ENCODE results near the gene PRRC2B. TPM values are rescaled to one million over a fixed set of nuclear protein-coding genes. Genes with fewer than 3 reads are reported as not detected.

PRRC2B gene
- total RNA-seq, 3 donors from 2014 or later, result 89.7 to 102 (median 92.2) TPM

- H3K36me3 Mint-ChIP-seq (ENCODE audit: insufficient read depth), result peaks cover 3% of the 10 kb centered on the region
- ATAC-seq, result no peak
- H3K27me3 Mint-ChIP-seq (ENCODE audit: low read depth), result no peaks in the 10 kb centered on the region
- DNase-seq, result no peak
- H3K4me1 Mint-ChIP-seq (ENCODE audit: low read depth), result peaks cover 74% of the 10 kb centered on the region
- H3K9me3 Mint-ChIP-seq, result no peaks in the 10 kb centered on the region
- H3K4me3 Mint-ChIP-seq, result peak overlapping the region; percentile 91
Observed at GRCh38 chr9:131397100-131397790, 3.4 kb downstream of the PRRC2B start.

- Mint-ChIP-seq H3K4me3 (peak overlapping the region; percentile 91), H3K36me3 (ENCODE audit: insufficient read depth) (peaks cover 3% of the 10 kb centered on the region), H3K9me3 (no peaks in the 10 kb centered on the region), H3K27me3 (ENCODE audit: low read depth) (no peaks in the 10 kb centered on the region), H3K4me1 (ENCODE audit: low read depth) (peaks cover 78% of the 10 kb centered on the region)
- ATAC-seq, result no peak
- DNase-seq, result peak; percentile 28
Observed at GRCh38 chr9:131398204-131398603, 4.3 kb downstream of the PRRC2B start.

GRCh38 chr9:131399972-131400371 is 6.1 kb downstream of the PRRC2B start:
- Mint-ChIP-seq H3K36me3 (ENCODE audit: insufficient read depth) (peaks cover 5% of the 10 kb centered on the region), H3K27me3 (ENCODE audit: low read depth) (no peaks in the 10 kb centered on the region), H3K9me3 (no peaks in the 10 kb centered on the region), H3K4me3 (no peak overlapping the region), H3K4me1 (ENCODE audit: low read depth) (peaks cover 87% of the 10 kb centered on the region)
- no peak for ATAC-seq
- DNase-seq, result no peak

- no peaks in the 10 kb centered on the region for H3K27me3 Mint-ChIP-seq (ENCODE audit: low read depth)
- DNase-seq, result no peak
- peaks cover 87% of the 10 kb centered on the region for H3K4me1 Mint-ChIP-seq (ENCODE audit: low read depth)
- peaks cover 5% of the 10 kb centered on the region for H3K36me3 Mint-ChIP-seq (ENCODE audit: insufficient read depth)
- H3K4me3 Mint-ChIP-seq, result no peak overlapping the region
- no peak for ATAC-seq
- H3K9me3 Mint-ChIP-seq, result no peaks in the 10 kb centered on the region
Observed at GRCh38 chr9:131400627-131401026, 6.7 kb downstream of the PRRC2B start.

GRCh38 chr9:131402073-131402472 is 8.2 kb downstream of the PRRC2B start:
- H3K4me1 Mint-ChIP-seq (ENCODE audit: low read depth), result peaks cover 88% of the 10 kb centered on the region
- H3K36me3 Mint-ChIP-seq (ENCODE audit: insufficient read depth), result peaks cover 3% of the 10 kb centered on the region
- no peaks in the 10 kb centered on the region for H3K9me3 Mint-ChIP-seq
- H3K27me3 Mint-ChIP-seq (ENCODE audit: low read depth), result no peaks in the 10 kb centered on the region
- ATAC-seq, result no peak
- no peak for DNase-seq
- H3K4me3 Mint-ChIP-seq, result no peak overlapping the region

- Mint-ChIP-seq H3K4me1 (ENCODE audit: low read depth) (peaks cover 88% of the 10 kb centered on the region), H3K36me3 (ENCODE audit: insufficient read depth) (peaks cover 3% of the 10 kb centered on the region), H3K9me3 (no peaks in the 10 kb centered on the region), H3K27me3 (ENCODE audit: low read depth) (no peaks in the 10 kb centered on the region), H3K4me3 (no peak overlapping the region)
- DNase-seq (no peak), ATAC-seq (no peak)
Observed at GRCh38 chr9:131402738-131403492, 9.0 kb downstream of the PRRC2B start.

GRCh38 chr9:131403493-131403773 is 9.5 kb downstream of the PRRC2B start:
- peaks cover 88% of the 10 kb centered on the region for H3K4me1 Mint-ChIP-seq (ENCODE audit: low read depth)
- ATAC-seq (no peak), DNase-seq (no peak)
- no peaks in the 10 kb centered on the region for H3K27me3 Mint-ChIP-seq (ENCODE audit: low read depth)
- H3K9me3 Mint-ChIP-seq, result no peaks in the 10 kb centered on the region
- H3K4me3 Mint-ChIP-seq, result no peak overlapping the region
- H3K36me3 Mint-ChIP-seq (ENCODE audit: insufficient read depth), result peaks cover 4% of the 10 kb centered on the region

GRCh38 chr9:131404581-131404980 is 10.7 kb downstream of the PRRC2B start:
- ATAC-seq, result no peak
- Mint-ChIP-seq H3K9me3 (no peaks in the 10 kb centered on the region), H3K4me1 (ENCODE audit: low read depth) (peaks cover 90% of the 10 kb centered on the region), H3K36me3 (ENCODE audit: insufficient read depth) (peaks cover 4% of the 10 kb centered on the region), H3K27me3 (ENCODE audit: low read depth) (no peaks in the 10 kb centered on the region), H3K4me3 (peak overlapping the region; percentile 37)
- DNase-seq, result no peak

- peak overlapping the region; percentile 37 for H3K4me3 Mint-ChIP-seq
- peaks cover 4% of the 10 kb centered on the region for H3K36me3 Mint-ChIP-seq (ENCODE audit: insufficient read depth)
- no peak for DNase-seq
- H3K9me3 Mint-ChIP-seq, result no peaks in the 10 kb centered on the region
- H3K27me3 Mint-ChIP-seq (ENCODE audit: low read depth), result no peaks in the 10 kb centered on the region
- no peak for ATAC-seq
- peaks cover 90% of the 10 kb centered on the region for H3K4me1 Mint-ChIP-seq (ENCODE audit: low read depth)
Observed at GRCh38 chr9:131404987-131405386, 11.1 kb downstream of the PRRC2B start.

GRCh38 chr9:131405428-131405827 is 11.5 kb downstream of the PRRC2B start:
- Mint-ChIP-seq H3K36me3 (ENCODE audit: insufficient read depth) (peaks cover 5% of the 10 kb centered on the region), H3K4me3 (peak overlapping the region; percentile 37), H3K27me3 (ENCODE audit: low read depth) (no peaks in the 10 kb centered on the region), H3K4me1 (ENCODE audit: low read depth) (peaks cover 92% of the 10 kb centered on the region), H3K9me3 (no peaks in the 10 kb centered on the region)
- no peak for ATAC-seq
- DNase-seq, result no peak

- Mint-ChIP-seq H3K27me3 (ENCODE audit: low read depth) (no peaks in the 10 kb centered on the region), H3K36me3 (ENCODE audit: insufficient read depth) (peaks cover 5% of the 10 kb centered on the region), H3K4me3 (peak overlapping the region; percentile 65), H3K9me3 (no peaks in the 10 kb centered on the region), H3K4me1 (ENCODE audit: low read depth) (peaks cover 90% of the 10 kb centered on the region)
- ATAC-seq, result no peak
- DNase-seq, result no peak
Observed at GRCh38 chr9:131405858-131406537, 12.1 kb downstream of the PRRC2B start.

GRCh38 chr9:131406563-131407436 is 12.9 kb downstream of the PRRC2B start:
- ATAC-seq, result peak; percentile 62 to 66
- Mint-ChIP-seq H3K27me3 (ENCODE audit: low read depth) (no peaks in the 10 kb centered on the region), H3K4me3 (peak overlapping the region; percentile 65), H3K9me3 (no peaks in the 10 kb centered on the region), H3K36me3 (ENCODE audit: insufficient read depth) (peaks cover 5% of the 10 kb centered on the region), H3K4me1 (ENCODE audit: low read depth) (peaks cover 91% of the 10 kb centered on the region)
- DNase-seq, result no peak

- H3K27me3 Mint-ChIP-seq (ENCODE audit: low read depth), result no peaks in the 10 kb centered on the region
- peak; percentile 25 to 28 for ATAC-seq
- no peaks in the 10 kb centered on the region for H3K9me3 Mint-ChIP-seq
Observed at GRCh38 chr9:131407717-131408195, 13.9 kb downstream of the PRRC2B start.

GRCh38 chr9:131409458-131409992 is 15.6 kb downstream of the PRRC2B start:
- Mint-ChIP-seq H3K36me3 (ENCODE audit: insufficient read depth) (peaks cover 15% of the 10 kb centered on the region), H3K9me3 (no peaks in the 10 kb centered on the region), H3K4me1 (ENCODE audit: low read depth) (peaks cover 92% of the 10 kb centered on the region), H3K4me3 (peak overlapping the region; percentile 66), H3K27me3 (ENCODE audit: low read depth) (no peaks in the 10 kb centered on the region)
- ATAC-seq, result no peak
- DNase-seq, result no peak

More at GRCh38 chr9:131407717-131408195, 13.9 kb downstream of the PRRC2B start:
- peaks cover 90% of the 10 kb centered on the region for H3K4me1 Mint-ChIP-seq (ENCODE audit: low read depth)
- H3K4me3 Mint-ChIP-seq, result peak overlapping the region; percentile 65
- H3K36me3 Mint-ChIP-seq (ENCODE audit: insufficient read depth), result peaks cover 8% of the 10 kb centered on the region
- no peak for DNase-seq

Data from activated T-cell treated with anti-CD3 and anti-CD28 coated beads, Interleukin-2, amount 50 U/mL, for 4 hours (primary cell).